ENCODE results near the gene ABCA3.

Gene ABCA3

DNA sequence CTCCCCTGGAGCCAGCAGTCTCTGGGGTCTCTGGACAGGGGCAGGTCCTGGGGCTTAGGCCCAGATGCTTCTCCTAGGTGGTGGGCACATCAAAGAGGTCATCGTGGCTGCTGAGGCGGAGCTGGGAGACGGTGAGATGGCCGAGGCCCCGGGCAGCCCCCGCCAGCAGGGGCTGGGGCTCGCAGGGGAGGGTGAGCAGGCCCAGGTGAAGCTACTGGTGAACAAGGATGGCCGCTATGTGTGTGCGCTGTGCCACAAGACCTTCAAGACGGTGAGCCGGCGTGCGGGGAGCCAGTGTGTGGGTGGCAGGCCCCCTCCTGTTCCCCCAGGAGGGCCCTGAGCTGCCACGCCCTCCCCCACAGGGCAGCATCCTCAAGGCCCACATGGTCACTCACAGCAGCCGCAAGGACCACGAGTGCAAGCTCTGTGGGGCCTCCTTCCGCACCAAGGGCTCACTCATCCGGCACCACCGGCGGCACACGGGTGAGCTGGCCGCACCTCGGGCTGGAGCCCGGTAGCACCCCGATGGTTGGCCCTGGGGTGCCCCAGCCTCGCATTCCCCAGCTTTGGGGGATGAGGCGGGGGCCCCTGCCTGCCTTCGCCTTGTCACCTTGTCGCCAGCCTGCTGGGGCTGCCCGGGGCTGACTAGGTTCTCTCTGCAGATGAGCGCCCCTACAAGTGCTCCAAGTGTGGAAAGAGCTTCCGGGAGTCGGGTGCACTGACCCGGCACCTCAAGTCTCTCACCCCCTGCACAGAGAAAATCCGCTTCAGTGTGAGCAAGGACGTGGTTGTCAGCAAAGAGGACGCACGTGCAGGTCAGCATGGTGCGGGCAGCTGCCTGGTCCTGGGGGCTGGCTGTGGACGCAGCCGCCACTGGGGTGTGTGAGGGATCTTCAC lies 108.2 kb downstream of the ABCA3 start:
- DNase-seq, result no peak

DNA sequence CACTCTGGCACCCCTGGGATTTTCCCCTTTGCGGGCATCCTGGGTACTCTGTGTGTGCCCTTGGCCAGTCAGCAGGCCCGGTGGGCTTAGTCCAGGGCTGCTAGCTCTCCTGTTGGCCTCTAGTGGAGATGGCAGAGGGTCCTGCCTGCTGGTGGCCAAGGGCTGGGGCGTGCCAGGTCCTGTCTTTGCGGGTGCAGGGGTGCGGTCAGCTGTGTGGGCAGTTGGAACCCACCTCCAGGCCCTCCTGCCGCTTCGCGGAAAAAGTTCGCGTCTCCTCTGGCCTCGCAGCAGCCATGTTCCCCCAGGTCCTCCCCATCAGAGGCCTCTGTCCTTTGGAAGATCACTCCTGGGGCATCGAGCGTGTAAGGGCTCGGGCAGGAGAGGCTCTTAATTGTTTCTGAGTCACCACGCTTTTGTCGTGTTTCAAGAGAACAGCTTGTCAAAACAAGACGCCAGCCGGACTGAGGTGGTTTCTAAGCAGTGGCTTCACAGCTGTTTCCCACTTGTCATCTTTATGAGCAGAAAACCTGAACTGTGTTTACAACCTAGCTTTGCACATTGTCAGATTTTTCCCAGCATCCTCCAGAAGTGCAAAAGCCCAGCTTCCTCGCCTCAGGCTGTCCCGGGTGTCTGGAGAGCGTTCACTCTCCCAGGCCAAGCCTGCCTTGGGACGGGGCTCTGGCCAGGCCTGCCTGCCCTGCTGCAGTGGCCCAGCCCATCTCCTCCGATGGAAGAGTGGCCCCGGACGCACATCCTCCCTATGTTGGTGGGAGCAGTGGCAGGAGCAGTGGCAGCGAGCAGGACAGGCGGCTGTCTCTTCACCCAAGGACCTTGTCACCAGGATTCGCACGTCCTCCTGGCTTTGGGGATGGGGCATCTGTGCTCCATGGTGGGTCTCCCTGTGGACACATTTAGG lies 109.3 kb downstream of the ABCA3 start:
- no peak for DNase-seq

DNA sequence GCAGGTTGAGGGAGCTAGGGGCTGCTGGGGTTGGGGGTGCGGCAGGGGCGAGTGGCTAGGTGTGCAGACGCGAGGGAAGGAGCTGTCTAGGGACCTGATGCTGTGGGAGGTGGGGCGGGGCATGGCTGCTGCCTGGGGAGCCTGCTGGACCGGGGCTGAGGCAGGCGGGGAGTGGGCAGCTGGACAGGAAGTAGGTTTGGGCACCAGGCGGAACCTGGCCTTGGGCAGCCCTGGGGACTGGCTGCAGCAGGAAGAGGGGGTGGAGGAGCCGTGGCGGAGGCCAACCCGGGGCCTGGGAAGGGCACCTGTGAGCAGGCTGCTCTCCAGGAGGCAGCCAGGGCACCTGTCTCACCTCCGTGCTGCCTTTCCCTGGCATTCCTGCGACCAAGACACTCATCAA lies 110.2 kb downstream of the ABCA3 start:
- no peak for DNase-seq

DNA sequence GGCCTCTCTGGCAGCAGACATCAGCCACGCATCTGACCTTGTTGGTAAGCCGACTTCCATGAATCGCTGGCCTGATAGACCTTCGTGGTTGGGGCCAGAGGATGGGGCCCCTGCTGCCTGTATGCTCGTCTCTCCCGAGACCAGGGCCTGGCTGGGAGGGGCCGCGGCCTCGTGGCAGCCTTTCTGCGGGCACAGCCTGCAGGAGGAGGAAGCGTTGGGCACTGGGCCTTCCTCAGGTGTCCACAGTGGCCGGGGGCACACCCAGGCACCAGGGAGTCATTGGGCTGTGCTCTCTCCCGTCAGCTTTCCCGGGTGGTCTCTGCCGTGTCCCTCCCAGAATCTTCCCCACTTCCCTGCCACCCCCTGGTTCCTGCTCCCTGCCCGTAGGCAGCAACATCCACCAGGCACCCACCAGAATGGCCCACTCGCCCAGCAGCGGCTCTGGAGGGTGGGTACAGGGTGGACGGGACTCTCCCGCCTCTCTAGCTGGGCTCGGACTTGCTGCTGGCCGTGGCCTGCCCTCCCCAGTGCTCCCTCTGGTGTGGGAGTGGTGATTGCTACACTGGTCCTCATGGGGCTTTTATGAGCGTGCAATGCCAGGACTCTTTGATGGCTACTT lies 110.8 kb downstream of the ABCA3 start:
- no peak for DNase-seq

DNA sequence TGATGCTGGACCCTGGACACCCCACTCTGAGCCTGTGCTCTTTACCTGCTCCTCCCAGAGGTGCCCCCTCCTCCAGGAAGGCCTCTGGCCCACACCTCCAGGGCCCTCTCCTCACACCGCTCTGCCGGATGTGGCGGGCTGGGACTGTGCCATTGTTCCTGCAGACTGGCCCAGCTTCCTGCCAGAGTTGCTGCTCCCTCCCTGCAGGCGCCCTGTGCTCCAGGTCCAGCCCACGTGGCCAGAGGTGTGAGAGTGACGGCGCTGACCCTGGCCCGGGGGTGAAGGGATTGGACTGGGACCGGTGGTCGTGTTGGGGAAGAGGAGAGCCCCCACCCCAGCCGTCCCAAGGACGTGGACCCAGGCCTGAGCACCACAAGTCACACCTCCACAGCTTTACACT lies 111.4 kb downstream of the ABCA3 start:
- no peak for DNase-seq

DNA sequence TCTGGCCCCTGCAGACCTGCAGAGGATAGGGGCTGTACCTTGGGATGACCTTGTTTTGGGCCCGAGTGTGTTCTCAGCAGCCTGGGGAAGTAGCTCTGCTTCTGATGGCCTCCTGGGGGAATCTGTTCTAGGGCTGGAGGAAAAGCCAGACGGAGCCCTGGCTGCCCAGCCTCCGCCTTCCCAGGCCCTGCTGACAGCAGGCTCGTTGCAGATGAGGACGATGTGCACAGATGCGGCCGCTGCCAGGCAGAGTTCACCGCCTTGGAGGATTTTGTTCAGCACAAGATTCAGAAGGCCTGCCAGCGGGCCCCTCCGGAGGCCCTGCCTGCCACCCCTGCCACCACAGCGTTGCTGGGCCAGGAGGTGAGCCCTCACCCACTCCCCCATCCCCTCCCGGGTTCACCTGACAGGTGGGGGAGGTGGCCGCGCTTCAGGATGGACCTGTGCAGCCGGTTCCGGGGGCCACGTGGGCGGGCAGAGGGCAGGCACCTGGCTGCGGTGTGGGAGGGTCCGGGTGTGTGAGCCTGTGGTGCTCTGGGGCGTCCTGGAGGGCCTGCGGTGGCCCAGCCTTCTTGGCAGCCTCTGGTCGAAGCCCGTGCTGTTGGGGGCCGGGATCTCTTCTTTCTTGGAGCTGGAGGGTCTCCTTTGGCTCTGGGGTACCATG lies 112.2 kb downstream of the ABCA3 start:
- no peak for DNase-seq

DNA sequence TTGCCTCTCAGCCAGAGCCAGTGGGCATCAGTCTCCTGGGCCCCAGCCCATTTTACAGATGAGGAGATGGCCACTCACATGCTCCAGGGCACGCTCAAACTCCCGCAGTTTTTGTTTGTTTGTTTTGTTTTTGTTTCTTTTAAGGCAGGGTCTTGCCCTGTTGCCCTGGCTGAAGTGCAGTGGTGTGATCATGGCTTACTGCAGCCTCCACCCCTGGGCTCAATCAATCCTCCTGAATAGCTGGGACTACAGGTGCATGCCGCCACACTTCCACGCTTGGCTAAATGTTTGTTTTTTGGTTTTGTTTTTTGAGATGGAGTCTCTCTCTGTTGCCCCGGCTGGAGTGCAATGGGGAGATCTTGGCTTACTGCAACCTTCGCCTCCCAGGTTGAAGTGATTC lies 113.6 kb downstream of the ABCA3 start:
- DNase-seq, result no peak

DNA sequence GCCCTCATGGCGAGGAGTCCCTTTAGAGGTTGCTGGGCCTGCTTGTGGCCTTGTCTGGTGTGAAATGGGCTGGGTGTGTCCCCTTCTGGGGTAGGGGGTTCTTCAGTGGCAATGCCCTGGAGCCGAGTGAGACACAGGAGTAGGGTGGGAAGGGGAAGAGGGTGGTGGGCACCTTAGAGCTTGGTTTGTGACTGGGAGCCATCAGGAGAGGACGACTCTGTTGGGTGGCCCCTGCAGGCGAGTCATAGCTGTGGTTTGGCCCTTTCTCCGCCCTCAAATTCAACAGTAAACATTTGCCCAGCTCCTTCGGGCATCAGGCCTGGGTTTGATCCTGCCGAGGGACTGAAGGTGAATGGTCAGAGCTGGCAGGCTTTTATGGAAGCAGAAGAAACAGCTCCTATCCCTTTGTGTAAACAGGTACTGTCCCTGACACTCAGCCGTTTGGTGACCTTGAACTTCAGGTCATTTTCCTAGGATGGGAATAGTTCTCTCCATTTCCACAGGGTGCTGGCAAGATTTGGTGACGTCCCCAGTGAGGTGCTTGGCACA lies 114.2 kb downstream of the ABCA3 start:
- no peak for DNase-seq

All from kidney glomerular epithelial cell (primary cell).